ENCODE data around the gene APH1B.

DNA sequence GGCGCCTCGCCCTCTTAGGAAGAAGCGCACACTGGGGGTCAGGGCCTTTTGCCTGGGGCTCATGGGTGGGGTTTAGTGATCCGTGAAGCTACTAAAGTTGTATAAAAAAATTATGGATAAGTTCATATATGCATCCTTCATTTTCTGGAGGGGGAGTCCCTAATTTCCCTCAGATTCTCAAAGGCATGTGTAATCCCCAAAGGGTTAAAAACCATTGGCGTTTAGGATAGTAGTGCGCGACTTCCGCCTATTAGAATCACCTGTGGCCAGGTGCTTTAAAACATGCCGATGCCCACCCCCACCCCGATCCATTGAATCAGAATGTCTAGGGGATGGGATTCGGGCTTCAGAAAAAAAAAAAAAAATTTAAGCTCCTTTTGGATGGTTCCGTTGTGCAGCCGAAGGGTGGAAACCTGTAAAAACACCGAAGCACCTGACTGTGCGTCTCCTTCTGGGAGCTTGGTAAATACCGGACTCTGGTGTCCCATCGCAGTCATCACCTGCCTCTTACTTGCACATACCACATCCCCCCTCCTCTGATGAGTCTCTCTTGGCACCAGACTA lies 570 bp downstream of the APH1B start:
- TF ChIP-seq, protein P1, sequence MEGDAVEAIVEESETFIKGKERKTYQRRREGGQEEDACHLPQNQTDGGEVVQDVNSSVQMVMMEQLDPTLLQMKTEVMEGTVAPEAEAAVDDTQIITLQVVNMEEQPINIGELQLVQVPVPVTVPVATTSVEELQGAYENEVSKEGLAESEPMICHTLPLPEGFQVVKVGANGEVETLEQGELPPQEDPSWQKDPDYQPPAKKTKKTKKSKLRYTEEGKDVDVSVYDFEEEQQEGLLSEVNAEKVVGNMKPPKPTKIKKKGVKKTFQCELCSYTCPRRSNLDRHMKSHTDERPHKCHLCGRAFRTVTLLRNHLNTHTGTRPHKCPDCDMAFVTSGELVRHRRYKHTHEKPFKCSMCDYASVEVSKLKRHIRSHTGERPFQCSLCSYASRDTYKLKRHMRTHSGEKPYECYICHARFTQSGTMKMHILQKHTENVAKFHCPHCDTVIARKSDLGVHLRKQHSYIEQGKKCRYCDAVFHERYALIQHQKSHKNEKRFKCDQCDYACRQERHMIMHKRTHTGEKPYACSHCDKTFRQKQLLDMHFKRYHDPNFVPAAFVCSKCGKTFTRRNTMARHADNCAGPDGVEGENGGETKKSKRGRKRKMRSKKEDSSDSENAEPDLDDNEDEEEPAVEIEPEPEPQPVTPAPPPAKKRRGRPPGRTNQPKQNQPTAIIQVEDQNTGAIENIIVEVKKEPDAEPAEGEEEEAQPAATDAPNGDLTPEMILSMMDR (IDR thresholded peaks at IDR 0.05 in 8 of 11, conservative IDR thresholded peaks at IDR 0.05 in 3 of 11) = no peak
- no peak for TF ChIP-seq POLR2A (IDR thresholded peaks at IDR 0.05)
